GM18868 (cell line): ENCODE data around the gene ZBTB5.

Experiments used
- ATAC-seq: cut with Tn5 transposase; IDR thresholded peaks from one replicate; pipeline ENCODE4 v1.9.1; 2021; ENCODE audit warnings: mild to moderate bottlenecking, moderate library complexity; ENCODE audit not compliant: unreplicated experiment

Gene ZBTB5

GRCh38 chr9:37453827-37454226, 11.4 kb downstream of the ZBTB5 start:
- ATAC-seq: no peak

DNA sequence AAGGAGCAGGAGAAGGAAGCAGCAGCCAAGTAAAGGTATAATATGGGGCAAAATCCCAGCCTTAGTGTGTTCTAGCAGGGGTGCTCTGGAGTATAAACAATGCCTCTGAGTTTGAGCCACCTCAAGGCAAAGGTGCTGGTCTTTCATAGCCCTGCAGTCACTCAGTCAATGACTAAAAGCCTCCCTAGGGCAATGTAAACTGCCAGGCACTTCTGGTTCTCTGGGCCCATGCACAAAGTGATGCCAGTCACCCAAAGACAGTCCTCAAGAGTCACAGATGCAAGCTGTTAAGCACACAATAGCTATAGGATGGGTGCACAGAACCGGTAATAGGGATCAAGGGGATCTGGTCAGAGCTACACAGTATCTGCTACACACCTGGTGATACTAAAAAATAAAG, 12.6 kb downstream of the ZBTB5 start:
- ATAC-seq: no peak

DNA sequence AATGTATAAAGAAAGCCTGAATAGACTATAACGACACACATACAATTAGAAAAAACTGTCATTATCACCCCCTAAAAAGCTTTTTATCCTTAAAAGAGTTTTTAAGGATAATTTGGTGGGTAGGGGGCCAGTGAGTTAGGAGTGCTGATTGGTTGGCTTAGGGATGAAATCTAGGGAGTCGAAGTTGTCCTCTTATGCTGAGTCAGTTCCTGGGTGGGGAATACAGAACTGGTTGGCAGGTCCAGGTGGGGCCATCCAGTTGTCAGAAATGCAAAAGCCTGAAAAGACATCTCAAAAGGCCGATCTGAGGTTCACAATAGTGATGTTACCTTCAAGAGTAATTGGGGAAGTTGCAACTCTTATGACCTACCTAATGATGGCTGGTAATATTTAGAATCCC, 13.6 kb downstream of the ZBTB5 start:
- ATAC-seq: no peak

DNA sequence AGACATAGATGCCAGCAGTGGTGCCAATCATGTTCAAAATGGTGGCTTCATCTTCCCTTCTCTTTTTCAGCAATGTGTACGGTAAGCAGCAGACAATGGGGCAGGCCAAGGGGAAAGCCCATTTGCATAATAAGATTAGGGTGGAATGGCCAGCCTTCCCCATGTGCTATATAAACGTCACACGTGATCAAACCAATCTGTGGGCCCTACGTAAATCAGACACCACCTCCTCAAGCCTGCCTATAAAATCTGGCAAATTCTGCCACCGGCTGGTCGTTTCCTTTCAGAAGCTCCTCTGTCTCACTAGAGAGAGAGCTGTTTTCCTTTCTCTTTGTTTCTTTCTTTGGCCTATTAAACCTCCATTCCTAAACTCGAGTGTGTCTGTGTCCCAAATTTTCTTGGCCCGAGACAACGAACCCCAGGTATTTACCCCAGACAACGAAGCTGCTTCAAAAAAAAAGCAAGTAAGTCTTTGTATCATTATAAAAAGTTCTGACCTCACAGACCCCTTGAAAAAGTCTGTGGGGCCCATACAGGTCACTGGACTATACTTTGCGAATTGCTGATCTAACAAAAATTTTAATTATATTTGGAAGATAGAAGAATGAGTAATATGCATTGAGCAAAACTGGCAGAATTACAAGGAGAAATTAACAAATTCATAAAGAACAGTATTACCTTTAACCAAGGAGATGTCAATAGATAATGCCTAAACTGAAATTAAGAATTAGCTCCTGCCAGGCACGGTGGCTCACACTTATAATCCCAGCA, 15.2 kb downstream of the ZBTB5 start:
- no peak for ATAC-seq

- ATAC-seq: no peak
Measured at GRCh38 chr9:37447111-37447510, 18.1 kb downstream of the ZBTB5 start.

GRCh38 chr9:37446401-37446800, 18.8 kb downstream of the ZBTB5 start:
- no peak for ATAC-seq

GRCh38 chr9:37445832-37446231, 19.4 kb downstream of the ZBTB5 start:
- no peak for ATAC-seq

DNA sequence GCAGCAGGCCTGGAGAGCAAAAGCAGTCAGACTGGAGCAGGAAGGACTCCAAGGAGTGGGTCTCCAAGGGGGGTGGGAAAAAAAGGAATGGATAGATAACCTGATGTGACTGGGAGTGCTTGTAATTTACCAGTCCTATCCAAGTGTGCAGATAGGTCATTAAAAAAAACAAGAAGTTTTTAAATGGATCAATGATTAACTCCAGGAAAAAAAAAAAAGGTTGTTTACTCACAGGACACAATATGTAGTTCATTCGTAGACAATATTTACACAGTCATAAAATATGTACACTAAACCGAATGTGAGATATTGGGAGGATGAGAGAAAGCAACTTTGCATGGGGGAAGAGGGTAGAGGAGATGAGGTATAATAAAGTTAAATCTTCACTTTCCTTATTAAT, 20.4 kb downstream of the ZBTB5 start:
- no peak for ATAC-seq

DNA sequence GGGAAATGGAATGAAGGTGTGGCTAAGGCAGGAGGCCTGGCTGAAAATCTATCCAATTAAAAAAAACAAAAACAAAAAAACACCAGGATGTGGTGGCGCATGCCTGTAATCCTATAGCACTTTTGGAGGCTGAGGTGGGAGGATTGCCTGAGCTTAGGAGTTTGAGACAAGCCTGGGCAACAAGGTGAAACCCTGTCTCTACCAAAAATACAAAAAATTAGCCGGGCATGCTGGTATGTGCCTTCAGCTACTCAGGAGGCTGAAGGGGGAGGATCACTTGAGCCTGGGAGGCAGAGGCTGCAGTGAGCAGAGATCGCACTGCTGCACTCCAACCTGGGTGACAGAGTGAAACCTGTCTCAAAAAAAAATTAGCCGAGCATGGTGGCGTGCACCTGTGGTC, 21.7 kb downstream of the ZBTB5 start:
- ATAC-seq: no peak

- no peak for ATAC-seq
Measured at GRCh38 chr9:37442556-37442955, 22.7 kb downstream of the ZBTB5 start.

GRCh38 chr9:37441776-37442370, 23.4 kb downstream of the ZBTB5 start:
- ATAC-seq: no peak

GRCh38 chr9:37438359-37438758, 26.9 kb downstream of the ZBTB5 start:
- no peak for ATAC-seq

DNA sequence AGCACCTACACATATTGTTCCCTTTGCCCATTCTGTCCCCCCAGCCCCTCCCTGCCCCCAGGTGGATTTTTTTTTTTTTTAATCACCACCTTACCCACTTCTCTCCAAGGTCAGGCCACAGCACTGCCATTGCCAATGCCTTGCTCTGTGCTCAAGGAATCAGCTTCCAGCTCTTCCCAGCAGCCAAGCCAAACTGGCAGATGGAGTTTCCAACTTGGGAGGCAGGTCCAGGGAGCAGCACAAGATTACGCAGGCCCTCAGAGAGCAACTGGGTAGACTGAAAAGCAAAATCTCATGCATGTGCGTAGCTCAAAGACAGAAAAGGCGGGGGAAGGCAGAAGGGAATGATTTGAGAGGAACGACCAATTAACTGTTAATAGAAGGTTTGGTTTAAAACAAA, 27.6 kb downstream of the ZBTB5 start:
- ATAC-seq: no peak

GRCh38 chr9:37437010-37437409, 28.2 kb downstream of the ZBTB5 start:
- no peak for ATAC-seq

GRCh38 chr9:37436540-37436939, 28.7 kb downstream of the ZBTB5 start:
- no peak for ATAC-seq

GRCh38 chr9:37433867-37434371, 31.3 kb downstream of the ZBTB5 start:
- no peak for ATAC-seq

GRCh38 chr9:37432020-37432419, 33.2 kb downstream of the ZBTB5 start:
- ATAC-seq: no peak

- ATAC-seq: no peak
Measured at GRCh38 chr9:37430841-37431597, 34.2 kb downstream of the ZBTB5 start.

- no peak for ATAC-seq
Measured at GRCh38 chr9:37429441-37430285, 35.6 kb downstream of the ZBTB5 start.

DNA sequence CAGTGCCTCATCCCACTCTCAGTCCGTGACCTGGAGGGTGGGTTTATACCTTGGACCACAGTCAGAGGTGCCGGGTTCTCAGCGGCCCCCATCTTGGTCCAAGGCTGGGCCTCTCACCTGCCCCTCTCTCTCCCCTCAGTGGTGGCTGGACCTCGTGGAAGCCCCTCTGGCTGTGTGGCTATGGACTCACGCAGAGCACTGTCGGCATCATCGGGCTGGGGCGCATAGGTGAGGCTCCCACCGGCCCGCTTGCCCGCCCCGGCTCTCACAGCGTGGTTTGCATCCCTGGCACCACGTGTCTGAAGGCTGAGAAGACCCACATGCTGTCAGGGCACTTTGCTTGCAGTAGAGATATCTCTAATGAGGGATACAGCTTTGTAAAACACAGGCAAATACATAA, 36.9 kb downstream of the ZBTB5 start:
- ATAC-seq: no peak

- no peak for ATAC-seq
Measured at GRCh38 chr9:37426846-37427245, 38.4 kb downstream of the ZBTB5 start.
